Measurements from ENCODE around the gene ANKRD12.
"Not testable (repeated sequence)": the region's sequence is repeated elsewhere in the genome, so short reads cannot be mapped to it uniquely, and the experiment has no call there.

ANKRD12 gene

GRCh38 chr18:9148203-9148552, 11.6 kb downstream of the ANKRD12 start:
- H3K9me3 Mint-ChIP-seq, result no peaks in the 10 kb centered on the region
- peak overlapping the region in 1 of 2 donors; percentile 60 for H3K4me3 Mint-ChIP-seq
- ATAC-seq, result no peak
- peak overlapping the region in 1 of 2 donors; percentile 71 for H3K27ac Mint-ChIP-seq
- peaks cover 83% of the 10 kb centered on the region for H3K4me1 Mint-ChIP-seq
- DNase-seq, result no peak
- H3K27me3 Mint-ChIP-seq, result no peaks in the 10 kb centered on the region

- Mint-ChIP-seq H3K4me1 (peaks cover 91% of the 10 kb centered on the region), H3K27me3 (no peaks in the 10 kb centered on the region), H3K9me3 (peaks cover 0 to 5% of the 10 kb centered on the region in 2 donors), H3K27ac (peak overlapping the region in 1 of 2 donors; percentile 9), H3K4me3 (peak overlapping the region; percentile 50 to 74)
- ATAC-seq (no peak), DNase-seq (no peak)
These were observed 13.5 kb downstream of the ANKRD12 start for GRCh38 chr18:9150121-9150520.

GRCh38 chr18:9153256-9153655, 16.7 kb downstream of the ANKRD12 start:
- peak overlapping the region in 1 of 2 donors; percentile 52 for H3K27ac Mint-ChIP-seq
- peaks cover 0 to 5% of the 10 kb centered on the region in 2 donors for H3K9me3 Mint-ChIP-seq
- no peak for ATAC-seq
- H3K4me3 Mint-ChIP-seq, result no peak overlapping the region
- H3K27me3 Mint-ChIP-seq, result no peaks in the 10 kb centered on the region
- DNase-seq, result no peak
- peaks cover 94% of the 10 kb centered on the region for H3K4me1 Mint-ChIP-seq

GRCh38 chr18:9156604-9157249, 20.1 kb downstream of the ANKRD12 start:
- Mint-ChIP-seq H3K9me3 (peaks cover 0 to 5% of the 10 kb centered on the region in 2 donors), H3K4me3 (no peak overlapping the region), H3K27ac (no peak overlapping the region), H3K4me1 (peaks cover 78% of the 10 kb centered on the region), H3K27me3 (no peaks in the 10 kb centered on the region)
- DNase-seq (no peak), ATAC-seq (peak; percentile 63)

- no peak overlapping the region for H3K27ac Mint-ChIP-seq
- H3K27me3 Mint-ChIP-seq, result no peaks in the 10 kb centered on the region
- DNase-seq (no peak), ATAC-seq (no peak)
- no peak overlapping the region for H3K4me3 Mint-ChIP-seq
- H3K4me1 Mint-ChIP-seq, result peaks cover 67% of the 10 kb centered on the region
- H3K9me3 Mint-ChIP-seq, result peaks cover 9 to 10% of the 10 kb centered on the region in 2 donors
These were observed 21.2 kb downstream of the ANKRD12 start for GRCh38 chr18:9157806-9158205.

- DNase-seq, result no peak
- H3K27ac Mint-ChIP-seq, result no peak overlapping the region
- ATAC-seq, result no peak
- peaks cover 23 to 31% of the 10 kb centered on the region in 2 donors for H3K9me3 Mint-ChIP-seq
- no peaks in the 10 kb centered on the region for H3K27me3 Mint-ChIP-seq
- no peak overlapping the region for H3K4me3 Mint-ChIP-seq
- H3K4me1 Mint-ChIP-seq, result peaks cover 50% of the 10 kb centered on the region
These were observed 23.4 kb downstream of the ANKRD12 start for GRCh38 chr18:9160014-9160413.

GRCh38 chr18:9162663-9163062, 26.1 kb downstream of the ANKRD12 start:
- peaks cover 29% of the 10 kb centered on the region for H3K4me1 Mint-ChIP-seq
- peaks cover 28 to 40% of the 10 kb centered on the region in 2 donors for H3K9me3 Mint-ChIP-seq
- not testable (repeated sequence) for DNase-seq, H3K27ac Mint-ChIP-seq, H3K4me3 Mint-ChIP-seq, ATAC-seq, H3K27me3 Mint-ChIP-seq

GRCh38 chr18:9164149-9164548, 27.6 kb downstream of the ANKRD12 start:
- Mint-ChIP-seq H3K4me1 (peaks cover 29% of the 10 kb centered on the region), H3K9me3 (peaks cover 34 to 42% of the 10 kb centered on the region in 2 donors)
- not testable (repeated sequence) for H3K27ac Mint-ChIP-seq, H3K4me3 Mint-ChIP-seq, H3K27me3 Mint-ChIP-seq, DNase-seq, ATAC-seq

GRCh38 chr18:9165883-9166282, 29.3 kb downstream of the ANKRD12 start:
- not testable (repeated sequence) for ATAC-seq, H3K27me3 Mint-ChIP-seq, DNase-seq, H3K27ac Mint-ChIP-seq, H3K4me3 Mint-ChIP-seq
- H3K4me1 Mint-ChIP-seq, result peaks cover 37% of the 10 kb centered on the region
- peaks cover 38 to 42% of the 10 kb centered on the region in 2 donors for H3K9me3 Mint-ChIP-seq

GRCh38 chr18:9169515-9169914, 32.9 kb downstream of the ANKRD12 start:
- H3K27ac Mint-ChIP-seq, DNase-seq, ATAC-seq, H3K4me3 Mint-ChIP-seq, H3K27me3 Mint-ChIP-seq: not testable (repeated sequence)
- Mint-ChIP-seq H3K4me1 (peaks cover 63% of the 10 kb centered on the region), H3K9me3 (peaks cover 16 to 21% of the 10 kb centered on the region in 2 donors)

GRCh38 chr18:9171919-9172318, 35.3 kb downstream of the ANKRD12 start:
- DNase-seq, H3K4me3 Mint-ChIP-seq, ATAC-seq, H3K27ac Mint-ChIP-seq, H3K27me3 Mint-ChIP-seq: not testable (repeated sequence)
- Mint-ChIP-seq H3K9me3 (peaks cover 7 to 13% of the 10 kb centered on the region in 2 donors), H3K4me1 (peaks cover 64% of the 10 kb centered on the region)

- H3K4me1 Mint-ChIP-seq, result peaks cover 63% of the 10 kb centered on the region
- H3K27ac Mint-ChIP-seq, result no peak overlapping the region
- no peak overlapping the region for H3K4me3 Mint-ChIP-seq
- no peak for DNase-seq
- ATAC-seq, result no peak
- H3K27me3 Mint-ChIP-seq, result no peaks in the 10 kb centered on the region
- peaks cover 3 to 10% of the 10 kb centered on the region in 2 donors for H3K9me3 Mint-ChIP-seq
These were observed 36.0 kb downstream of the ANKRD12 start for GRCh38 chr18:9172506-9173127.

- no peak overlapping the region for H3K27ac Mint-ChIP-seq
- ATAC-seq (no peak), DNase-seq (no peak)
- peaks cover 0 to 4% of the 10 kb centered on the region in 2 donors for H3K9me3 Mint-ChIP-seq
- peaks cover 61% of the 10 kb centered on the region for H3K4me1 Mint-ChIP-seq
- H3K4me3 Mint-ChIP-seq, result no peak overlapping the region
- no peaks in the 10 kb centered on the region for H3K27me3 Mint-ChIP-seq
These were observed 37.2 kb downstream of the ANKRD12 start for GRCh38 chr18:9173770-9174233.

- Mint-ChIP-seq H3K27me3 (no peaks in the 10 kb centered on the region), H3K4me3 (no peak overlapping the region), H3K9me3 (peaks cover 0 to 4% of the 10 kb centered on the region in 2 donors), H3K4me1 (peaks cover 59% of the 10 kb centered on the region), H3K27ac (no peak overlapping the region)
- no peak for ATAC-seq
- DNase-seq, result no peak
These were observed 37.7 kb downstream of the ANKRD12 start for GRCh38 chr18:9174302-9174701.

- no peak overlapping the region for H3K4me3 Mint-ChIP-seq
- no peak overlapping the region for H3K27ac Mint-ChIP-seq
These were observed 38.5 kb downstream of the ANKRD12 start for GRCh38 chr18:9175115-9175514.

GRCh38 chr18:9177031-9177430, 40.5 kb downstream of the ANKRD12 start:
- H3K27ac Mint-ChIP-seq, result no peak overlapping the region
- no peak for DNase-seq
- peaks cover 59% of the 10 kb centered on the region for H3K4me1 Mint-ChIP-seq
- H3K9me3 Mint-ChIP-seq, result no peaks in the 10 kb centered on the region
- no peak for ATAC-seq
- no peak overlapping the region for H3K4me3 Mint-ChIP-seq
- H3K27me3 Mint-ChIP-seq, result no peaks in the 10 kb centered on the region

More at GRCh38 chr18:9175115-9175514, 38.5 kb downstream of the ANKRD12 start:
- no peak for DNase-seq
- H3K9me3 Mint-ChIP-seq, result peaks cover 0 to 4% of the 10 kb centered on the region in 2 donors
- no peaks in the 10 kb centered on the region for H3K27me3 Mint-ChIP-seq
- H3K4me1 Mint-ChIP-seq, result peaks cover 60% of the 10 kb centered on the region
- no peak for ATAC-seq

Data from stimulated activated naive CD8-positive, alpha-beta T cell treated with anti-CD3 and anti-CD28 coated beads, Interleukin-15, amount 100 ng/mL, for 72 hours (primary cell).